Stomach (tissue), 9 donors: ENCODE data around the gene ATRNL1. TPM values are rescaled to one million over a fixed set of nuclear protein-coding genes. Genes with fewer than 3 reads are reported as not detected.

Experiments used
- DNase-seq, 2 donors: peaks; one replicate each; pipeline versions ENCODE4 v3.0.0 to v3.0.0-alpha.2; 2013 to 2019
- H3K27ac ChIP-seq, 5 donors: fragments of 200-600 bp in 4 of 5; sonication (generic) in 4 of 5; one replicate each; pipeline ENCODE4 v1.5.1; 2013 to 2019; ENCODE audit warnings: mild to moderate bottlenecking in 1 of 5, moderate library complexity in 1 of 5
- H3K27me3 ChIP-seq, 3 donors: fragments of 200-600 bp; sonication (generic); one replicate each; pipeline ENCODE4 v1.5.1; 2017 to 2019; ENCODE audit warnings: mixed run types in 1 of 3
- H3K36me3 ChIP-seq, 4 donors: fragments of 200-600 bp; sonication (generic); 1 replicate in 3 of 4; 2 replicates in 1 of 4; pipeline ENCODE4 v1.5.1; 2016 to 2019
- H3K4me1 ChIP-seq, 4 donors: fragments of 200-600 bp; sonication (generic); one replicate each; pipeline ENCODE4 v1.5.1; 2016 to 2019
- H3K4me3 ChIP-seq, 4 donors: fragments of 200-600 bp; sonication (generic) in 3 of 4; one replicate each; pipeline ENCODE4 v1.5.1; 2016 to 2019; ENCODE audit warnings: mild to moderate bottlenecking in 1 of 4
- H3K9me3 ChIP-seq, 4 donors: fragments of 200-600 bp; sonication (generic); one replicate each; pipeline ENCODE4 v1.5.1; 2016 to 2019
- CTCF ChIP-seq, 7 experiments: fragments of 450-650 bp in 4 of 7; fragments of 200-600 bp in 3 of 7; sonication (generic) in 3 of 7; IDR thresholded peaks; one replicate each; pipeline ENCODE4 v1.5.1; 2016 to 2019; ENCODE audit warnings: antibody characterized with exemption in 7 of 7, control low read depth in 2 of 7, mild to moderate bottlenecking in 1 of 7
- EP300 ChIP-seq: sonication (generic); formaldehyde crosslinking; IDR thresholded peaks from one replicate; pipeline ENCODE4 v1.6.1; 2017; ENCODE audit warnings: antibody characterized with exemption
- POLR2A ChIP-seq, 4 donors: fragments of 450-650 bp; IDR thresholded peaks; one replicate each; pipeline ENCODE4 v1.6.1; 2016; ENCODE audit warnings: antibody characterized with exemption in 4 of 4, control low read depth in 2 of 4, mild to moderate bottlenecking in 1 of 4, moderate library complexity in 1 of 4
- POLR2AphosphoS5 ChIP-seq, 3 donors: sonication (generic); formaldehyde crosslinking; IDR thresholded peaks; one replicate each; pipeline ENCODE4 v1.6.1; 2016; ENCODE audit warnings: antibody characterized with exemption in 3 of 3
- WGBS, 5 donors: extraction: QIAGEN DNeasy Blood & Tissue Kit in 3 of 5; methylation state at CpG; one replicate each; pipeline versions ENCODE4 v1.1.5 to v1.1.7; 2013 to 2018; 5-methylcytosine and 5-hydroxymethylcytosine counted together
- intact Hi-C: fragments of 100-400 bp; cut with DNase I; formaldehyde crosslinking; loops from one replicate; pipeline ENCODE4 v1.15.1; 2023; ENCODE audit warnings: low total_unique reads
- polyA plus RNA-seq, 3 donors: library from polyadenylated mRNA; stranded (reverse); fragments of 200-250 nt; gene quantifications; one replicate each; pipeline ENCODE4 v1.2.3, GENCODE V29; 2013
- total RNA-seq, 5 donors: library from RNA; depleted of rRNA; stranded (reverse); fragments of >200 nt; gene quantifications; one replicate each; pipeline versions ENCODE4 v1.1.0 to v1.2.3, GENCODE V29; 2014 to 2016
- donor health status: healthy with polysubstance abuse.
- donor health status: Bipolar disorder and iron deficiency.
- donor health status: healthy.

The ATRNL1 gene
- total and polyA plus RNA-seq, 8 donors = 0.12 to 50.7 (median 0.72) TPM; not detected in 1

- TF ChIP-seq EP300 (no peak), POLR2AphosphoS5 (IDR thresholded peaks at IDR 0.05) (no peak), CTCF (IDR thresholded peaks at IDR 0.05) (no peak), POLR2A (IDR thresholded peaks at IDR 0.05) (no peak)
- H3K27ac ChIP-seq = no peak overlapping the region
- no peak overlapping the region for H3K4me3 ChIP-seq
- H3K27me3 ChIP-seq = no peaks in the 10 kb centered on the region
- no peaks in the 10 kb centered on the region for H3K4me1 ChIP-seq
- H3K9me3 ChIP-seq = no peaks in the 10 kb centered on the region
- 44 to 55% (median 49%) methylated on average over 2 of the region's 2 CpGs for WGBS, 5 donors
- no peaks in the 10 kb centered on the region for H3K36me3 ChIP-seq
- DNase-seq = no peak
- intact Hi-C loops = no loop called here
These were observed 681.6 kb downstream of the ATRNL1 start for GRCh38 chr10:115774721-115775120.

- no peak for DNase-seq
- intact Hi-C loops = no loop called here
- Histone ChIP-seq H3K36me3 (no peaks in the 10 kb centered on the region), H3K4me3 (no peak overlapping the region), H3K9me3 (no peaks in the 10 kb centered on the region), H3K4me1 (no peaks in the 10 kb centered on the region), H3K27me3 (no peaks in the 10 kb centered on the region), H3K27ac (no peak overlapping the region)
- whole genome bisulfite sequencing, 5 donors = 86 to 90% (median 89%) methylated on average over 2 of the region's 2 CpGs
- no peak for TF ChIP-seq CTCF (IDR thresholded peaks at IDR 0.05)
- no peak for TF ChIP-seq POLR2AphosphoS5 (IDR thresholded peaks at IDR 0.05)
- no peak for TF ChIP-seq EP300
- no peak for TF ChIP-seq POLR2A (IDR thresholded peaks at IDR 0.05)
These were observed 684.5 kb downstream of the ATRNL1 start for GRCh38 chr10:115777646-115778045.

GRCh38 chr10:115790220-115790619, 697.1 kb downstream of the ATRNL1 start:
- Histone ChIP-seq H3K36me3 (no peaks in the 10 kb centered on the region), H3K27ac (no peak overlapping the region), H3K4me1 (no peaks in the 10 kb centered on the region), H3K27me3 (no peaks in the 10 kb centered on the region), H3K4me3 (no peak overlapping the region), H3K9me3 (no peaks in the 10 kb centered on the region)
- 63 to 78% (median 75%) methylated on average over 3 of the region's 3 CpGs for WGBS, 5 donors
- TF ChIP-seq CTCF (IDR thresholded peaks at IDR 0.05) = no peak
- no peak for TF ChIP-seq EP300
- no peak for TF ChIP-seq POLR2A (IDR thresholded peaks at IDR 0.05)
- TF ChIP-seq POLR2AphosphoS5 (IDR thresholded peaks at IDR 0.05) = no peak
- intact Hi-C loops = loop anchor here (10.0 kb wide), 1 partner anchor 505 kb away; no protein-coding TSS in a partner anchor
- no peak for DNase-seq

GRCh38 chr10:115795964-115796363, 702.8 kb downstream of the ATRNL1 start:
- WGBS, 5 donors = 80 to 91% (median 84%) methylated on average over 4 of the region's 4 CpGs
- H3K36me3 ChIP-seq = no peaks in the 10 kb centered on the region
- H3K9me3 ChIP-seq = no peaks in the 10 kb centered on the region
- H3K4me1 ChIP-seq = no peaks in the 10 kb centered on the region
- H3K27me3 ChIP-seq = no peaks in the 10 kb centered on the region
- DNase-seq = no peak
- no peak overlapping the region for H3K4me3 ChIP-seq
- no peak overlapping the region for H3K27ac ChIP-seq
- intact Hi-C loops = loop anchor here (10.0 kb wide), 1 partner anchor 499 kb away; no protein-coding TSS in a partner anchor
- TF ChIP-seq POLR2AphosphoS5 (IDR thresholded peaks at IDR 0.05) (no peak), CTCF (IDR thresholded peaks at IDR 0.05) (no peak)
